GM18909 (cell line): Measurements from ENCODE around the gene ADAMTS2.
"Not testable (repeated sequence)": the region's sequence is repeated elsewhere in the genome, so short reads cannot be mapped to it uniquely, and the experiment has no call there.

Source experiments
- ATAC-seq: cut with Tn5 transposase; IDR thresholded peaks from one replicate; pipeline ENCODE4 v1.9.1; 2021; ENCODE audit warnings: mild to moderate bottlenecking; ENCODE audit not compliant: unreplicated experiment, poor library complexity

ADAMTS2 gene

GRCh38 chr5:179287071-179287470 is 58.2 kb downstream of the ADAMTS2 start:
- ATAC-seq: no peak

DNA sequence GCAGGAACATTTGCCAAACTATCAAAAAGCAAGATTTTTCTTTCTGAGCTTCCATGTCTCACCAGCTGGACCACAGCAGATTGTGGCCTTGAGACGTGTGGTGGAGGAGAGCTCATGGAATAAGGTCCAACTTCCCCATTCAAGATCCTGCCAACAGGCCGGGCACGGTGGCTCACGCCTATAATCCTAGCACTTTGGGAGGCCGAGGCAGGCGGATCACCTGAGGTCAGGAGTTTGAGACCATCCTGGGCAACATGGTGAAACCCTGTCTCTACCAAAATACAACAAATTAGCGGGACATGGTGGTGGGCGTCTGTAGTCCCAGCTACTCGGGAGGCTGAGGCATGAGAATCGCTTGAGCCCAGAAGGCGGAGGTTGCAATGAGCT is 59.5 kb downstream of the ADAMTS2 start:
- not testable (repeated sequence) for ATAC-seq

GRCh38 chr5:179284751-179285631 is 60.3 kb downstream of the ADAMTS2 start:
- no peak for ATAC-seq

DNA sequence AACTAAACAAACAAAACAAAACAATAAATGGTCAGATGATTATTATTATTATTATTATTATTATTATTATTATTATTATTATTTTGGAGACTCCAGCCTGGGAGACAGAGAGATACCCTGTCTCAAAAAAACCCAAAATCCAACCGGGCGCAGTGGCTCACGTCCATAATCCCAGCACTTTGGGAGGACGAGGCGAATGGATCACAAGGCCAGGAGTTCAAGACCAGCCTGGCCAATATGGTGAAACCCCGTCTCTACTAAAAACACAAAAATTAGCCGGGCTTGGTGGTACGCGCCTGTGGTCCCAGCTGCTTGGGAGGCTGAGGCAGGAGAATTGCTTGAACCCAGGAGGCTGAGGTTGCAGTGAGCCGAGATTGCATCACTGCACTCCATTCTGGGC is 61.4 kb downstream of the ADAMTS2 start:
- ATAC-seq: not testable (repeated sequence)

- ATAC-seq: no peak
Measured at GRCh38 chr5:179281694-179282093, 63.6 kb downstream of the ADAMTS2 start.

DNA sequence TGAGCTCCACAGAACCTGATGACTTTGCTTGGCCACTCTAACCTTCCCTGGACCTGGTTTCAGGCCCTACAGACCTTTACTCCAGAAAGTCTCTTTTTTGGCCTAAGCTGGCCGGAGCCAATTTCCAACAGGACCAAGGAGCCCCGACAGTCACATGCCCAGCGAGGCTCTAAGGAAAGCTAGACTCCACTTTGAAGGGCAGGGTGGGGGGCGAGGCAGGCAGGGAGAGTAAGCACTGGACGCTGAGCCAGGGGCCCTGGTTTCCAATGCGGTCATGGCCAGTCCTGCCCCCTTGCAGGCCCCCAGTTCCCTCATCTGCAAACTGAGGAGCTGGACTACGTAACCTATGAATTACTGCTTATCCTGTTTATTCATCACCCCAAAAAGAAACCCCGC is 65.2 kb downstream of the ADAMTS2 start:
- no peak for ATAC-seq

- ATAC-seq: no peak
Measured at GRCh38 chr5:179279347-179280094, 65.7 kb downstream of the ADAMTS2 start.

GRCh38 chr5:179278546-179278945 is 66.7 kb downstream of the ADAMTS2 start:
- no peak for ATAC-seq

- ATAC-seq: no peak
Measured at GRCh38 chr5:179278119-179278518, 67.1 kb downstream of the ADAMTS2 start.

GRCh38 chr5:179276838-179277395 is 68.3 kb downstream of the ADAMTS2 start:
- ATAC-seq: no peak

DNA sequence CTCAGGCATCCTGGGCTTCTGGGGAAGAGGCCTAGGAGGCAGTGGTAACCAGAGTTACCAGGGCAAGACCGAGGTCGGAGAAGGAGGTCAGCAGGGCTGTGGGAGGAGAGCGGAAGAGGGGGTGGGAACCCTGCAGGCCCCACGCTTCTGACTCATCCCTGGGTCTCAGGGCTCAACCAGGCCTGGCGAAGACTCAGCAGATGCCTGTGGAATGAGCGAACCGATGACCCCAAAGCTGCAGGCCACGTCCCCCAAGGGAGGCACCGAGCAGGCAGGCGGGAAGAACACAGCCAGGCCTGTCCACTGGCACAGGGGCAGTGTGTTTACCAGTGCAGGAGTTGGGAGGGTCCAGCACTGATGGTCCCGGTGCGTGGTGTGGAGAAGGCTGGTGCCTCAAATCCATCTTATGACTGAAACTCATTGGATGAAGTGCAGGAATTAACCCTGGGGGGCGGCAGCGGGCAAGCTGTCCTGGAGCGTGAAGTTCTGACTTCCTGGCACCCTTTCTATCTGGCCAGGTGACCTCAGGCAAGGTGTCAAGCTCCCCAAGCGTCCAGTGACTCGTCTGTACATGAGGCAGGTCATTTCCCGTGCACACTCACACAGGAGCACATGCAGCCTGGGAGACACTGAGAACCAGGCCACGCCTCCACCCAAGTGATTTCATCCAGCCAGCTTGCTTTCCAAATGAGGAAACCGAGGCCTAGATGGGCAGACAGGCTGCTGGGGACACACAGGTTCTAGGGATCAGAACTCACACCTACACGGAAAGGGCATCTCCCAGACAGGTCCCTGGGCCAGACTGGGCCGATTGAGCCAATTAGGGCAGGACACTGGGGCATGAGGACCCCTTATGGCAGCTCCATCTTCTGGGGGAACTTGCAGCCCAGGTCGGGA is 69.1 kb downstream of the ADAMTS2 start:
- ATAC-seq: no peak

DNA sequence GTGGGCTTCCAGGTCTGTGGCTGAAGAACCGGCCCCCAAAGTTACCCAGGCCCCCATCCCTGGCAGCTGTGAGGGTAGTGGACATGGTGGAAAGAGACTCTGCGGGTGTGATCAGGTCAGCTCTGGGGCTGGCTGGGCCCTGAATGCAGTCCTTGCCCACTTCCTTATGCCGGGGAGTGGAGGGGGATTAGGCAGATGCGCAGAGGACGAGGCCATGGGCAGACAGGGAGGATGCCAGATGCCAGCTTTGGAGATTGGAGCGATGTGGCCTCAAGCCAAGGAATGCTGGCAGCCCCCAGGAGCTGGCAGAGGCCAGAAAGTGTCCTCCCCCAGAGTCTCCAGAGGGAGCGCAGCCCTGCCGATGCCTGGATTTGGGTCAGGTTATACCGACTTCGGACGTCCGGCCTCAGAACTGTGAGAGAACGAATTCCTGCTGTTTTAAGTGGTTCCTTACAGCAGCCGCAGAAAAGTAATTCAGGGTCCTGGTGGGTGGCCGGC is 69.8 kb downstream of the ADAMTS2 start:
- ATAC-seq: no peak

- ATAC-seq: no peak
Measured at GRCh38 chr5:179274321-179275315, 70.6 kb downstream of the ADAMTS2 start.

GRCh38 chr5:179273441-179274145 is 71.7 kb downstream of the ADAMTS2 start:
- no peak for ATAC-seq

GRCh38 chr5:179273073-179273435 is 72.2 kb downstream of the ADAMTS2 start:
- ATAC-seq: no peak

- no peak for ATAC-seq
Measured at GRCh38 chr5:179272326-179273072, 72.8 kb downstream of the ADAMTS2 start.

- ATAC-seq: no peak
Measured at GRCh38 chr5:179271821-179272325, 73.4 kb downstream of the ADAMTS2 start.

DNA sequence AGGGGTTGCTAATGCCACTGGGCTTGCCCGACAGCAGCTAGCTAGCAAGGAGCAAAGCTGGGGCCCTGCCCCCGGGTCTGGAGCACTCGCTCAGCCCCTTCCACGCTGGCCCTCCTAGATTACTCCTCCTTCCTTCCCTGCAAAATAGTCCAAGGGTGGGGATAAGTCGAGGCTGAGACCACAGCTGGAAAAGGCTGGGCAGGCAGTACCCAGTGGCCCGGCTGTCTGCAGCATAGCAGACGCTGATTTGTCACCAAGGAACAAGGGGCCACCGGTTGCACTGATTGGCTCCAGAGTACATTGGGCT is 73.9 kb downstream of the ADAMTS2 start:
- no peak for ATAC-seq
